GM18868 (cell line): ENCODE measurements around the gene RUSC1.
A peak's percentile ranks its signal among the peaks of the same experiment; 100 is the strongest.
"Not testable (repeated sequence)": the region's sequence is repeated elsewhere in the genome, so short reads cannot be mapped to it uniquely, and the experiment has no call there.

Experiments
- ATAC-seq: cut with Tn5 transposase; IDR thresholded peaks from one replicate; pipeline ENCODE4 v1.9.1; 2021; ENCODE audit warnings: mild to moderate bottlenecking, moderate library complexity; ENCODE audit not compliant: unreplicated experiment

The RUSC1 gene

DNA sequence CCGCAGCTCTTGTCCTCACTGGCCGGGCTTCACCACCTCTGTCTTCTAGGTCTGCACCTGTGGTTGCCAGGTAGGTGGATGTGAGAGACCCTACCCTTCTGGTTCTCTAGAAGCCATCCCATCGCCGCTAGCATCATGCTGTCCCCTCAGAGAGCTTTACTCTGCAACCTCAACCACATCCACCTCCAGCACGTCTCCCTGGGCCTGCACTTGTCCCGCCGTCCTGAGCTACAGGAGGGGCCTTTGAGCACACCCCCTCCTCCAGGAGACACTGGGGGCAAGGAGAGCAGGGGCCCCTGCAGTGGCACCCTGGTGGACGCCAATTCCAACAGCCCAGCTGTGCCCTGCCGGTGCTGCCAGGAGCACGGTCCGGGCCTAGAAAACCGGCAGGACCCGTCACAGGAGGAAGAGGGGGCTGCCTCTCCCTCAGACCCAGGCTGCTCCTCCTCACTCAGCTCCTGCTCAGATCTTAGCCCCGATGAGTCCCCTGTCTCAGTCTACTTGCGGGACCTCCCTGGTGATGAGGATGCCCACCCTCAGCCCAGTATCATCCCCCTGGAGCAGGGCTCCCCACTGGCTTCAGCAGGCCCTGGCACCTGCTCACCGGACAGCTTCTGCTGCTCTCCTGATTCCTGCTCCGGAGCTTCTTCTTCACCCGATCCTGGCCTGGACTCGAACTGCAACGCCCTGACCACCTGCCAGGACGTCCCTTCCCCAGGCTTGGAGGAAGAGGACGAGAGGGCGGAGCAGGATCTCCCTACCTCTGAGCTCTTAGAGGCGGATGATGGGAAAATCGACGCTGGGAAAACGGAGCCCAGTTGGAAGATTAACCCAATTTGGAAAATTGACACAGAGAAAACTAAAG is 1.2 kb downstream of the RUSC1 start:
- ATAC-seq = no peak

- ATAC-seq = no peak
Observed at GRCh38 chr1:155322571-155322952, 1.9 kb downstream of the RUSC1 start.

DNA sequence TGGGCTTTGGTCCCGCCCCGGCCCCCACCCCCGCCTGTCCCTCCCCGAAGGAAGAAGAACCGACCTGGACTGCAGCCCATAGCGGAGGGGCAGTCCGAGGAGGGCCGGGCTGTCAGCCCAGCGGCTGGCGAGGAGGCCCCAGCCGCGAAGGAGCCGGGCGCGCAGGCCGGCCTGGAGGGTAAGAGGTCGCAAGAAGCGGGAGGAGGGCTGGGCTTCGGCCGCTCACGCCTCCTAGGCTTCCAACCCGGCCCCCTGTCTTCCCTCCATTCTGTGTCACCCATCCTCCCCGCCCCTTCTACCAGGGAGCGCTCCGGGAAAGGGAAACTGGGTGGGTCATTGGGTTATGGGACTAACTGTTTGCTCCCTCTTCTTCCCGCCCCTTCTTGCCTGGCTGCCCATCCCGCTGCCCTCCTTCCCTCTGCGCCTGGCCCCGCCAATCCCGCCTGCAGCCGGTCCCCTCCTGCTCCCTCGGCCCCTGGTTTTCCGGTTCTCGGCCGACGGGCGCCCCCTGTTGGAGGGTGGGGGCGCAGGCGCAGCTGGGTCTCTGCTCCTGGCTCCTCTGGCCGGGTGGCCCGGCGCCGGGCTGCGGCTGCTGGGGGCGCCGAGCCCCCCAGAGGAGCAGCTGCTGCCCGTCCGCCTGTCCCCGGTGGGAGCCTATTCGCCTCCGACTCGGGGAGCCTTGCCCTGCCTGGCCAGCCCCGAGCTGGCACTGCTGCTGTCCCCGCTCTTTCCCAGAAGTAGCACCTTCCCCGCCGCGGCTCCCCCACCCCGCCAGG is 2.4 kb downstream of the RUSC1 start:
- ATAC-seq = peak; percentile 33

DNA sequence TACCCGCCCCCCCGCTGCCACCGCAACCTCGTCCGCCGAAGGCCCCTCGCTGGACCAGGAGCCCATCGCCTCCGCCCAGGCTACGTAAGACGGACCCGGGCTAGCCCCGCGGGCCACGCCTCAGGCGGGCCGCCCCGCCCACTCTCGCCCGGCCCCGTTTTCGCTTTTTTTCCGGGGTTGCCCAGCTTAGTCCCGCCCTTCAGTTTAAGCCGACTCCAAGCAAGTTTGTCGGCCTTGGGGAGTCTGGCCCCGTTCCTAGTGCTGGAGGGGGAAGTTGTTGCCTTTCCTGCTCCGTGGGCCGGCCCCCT is 3.0 kb downstream of the RUSC1 start:
- ATAC-seq = peak; percentile 51

DNA sequence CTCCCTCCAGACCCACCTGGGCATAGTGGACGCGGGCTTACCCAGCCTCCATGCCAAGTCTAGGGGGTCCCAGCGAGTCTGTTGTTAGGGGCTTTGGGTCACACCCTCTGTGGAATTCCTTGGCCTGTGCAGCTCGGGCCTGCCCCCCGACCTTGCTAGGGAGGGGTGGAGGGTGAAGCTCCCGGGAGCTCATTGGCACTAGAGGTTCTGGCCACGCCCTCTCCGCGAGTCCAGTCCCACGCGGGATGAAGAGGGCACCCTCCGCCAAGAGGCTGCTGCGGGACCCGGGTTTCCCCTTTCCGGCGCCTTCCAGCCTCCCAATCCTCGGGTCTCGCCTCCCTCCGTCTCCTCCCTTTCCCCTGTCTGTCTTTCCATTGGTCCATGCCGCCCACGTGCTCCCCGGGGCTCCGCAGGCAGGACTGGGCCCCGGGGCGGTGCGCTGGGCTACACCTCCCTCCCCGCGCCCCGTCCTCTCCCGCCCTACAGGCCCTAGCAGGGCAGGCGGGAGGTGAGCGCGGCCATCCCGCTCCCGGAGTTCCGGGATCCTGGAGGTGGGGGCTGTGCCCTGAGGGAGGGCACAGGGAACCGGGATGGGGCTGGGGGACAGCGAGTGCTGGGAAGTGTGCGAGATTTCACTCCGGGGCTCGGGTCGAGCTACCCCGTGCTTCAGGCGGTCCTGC is 3.5 kb downstream of the RUSC1 start:
- peak; percentile 73 for ATAC-seq

DNA sequence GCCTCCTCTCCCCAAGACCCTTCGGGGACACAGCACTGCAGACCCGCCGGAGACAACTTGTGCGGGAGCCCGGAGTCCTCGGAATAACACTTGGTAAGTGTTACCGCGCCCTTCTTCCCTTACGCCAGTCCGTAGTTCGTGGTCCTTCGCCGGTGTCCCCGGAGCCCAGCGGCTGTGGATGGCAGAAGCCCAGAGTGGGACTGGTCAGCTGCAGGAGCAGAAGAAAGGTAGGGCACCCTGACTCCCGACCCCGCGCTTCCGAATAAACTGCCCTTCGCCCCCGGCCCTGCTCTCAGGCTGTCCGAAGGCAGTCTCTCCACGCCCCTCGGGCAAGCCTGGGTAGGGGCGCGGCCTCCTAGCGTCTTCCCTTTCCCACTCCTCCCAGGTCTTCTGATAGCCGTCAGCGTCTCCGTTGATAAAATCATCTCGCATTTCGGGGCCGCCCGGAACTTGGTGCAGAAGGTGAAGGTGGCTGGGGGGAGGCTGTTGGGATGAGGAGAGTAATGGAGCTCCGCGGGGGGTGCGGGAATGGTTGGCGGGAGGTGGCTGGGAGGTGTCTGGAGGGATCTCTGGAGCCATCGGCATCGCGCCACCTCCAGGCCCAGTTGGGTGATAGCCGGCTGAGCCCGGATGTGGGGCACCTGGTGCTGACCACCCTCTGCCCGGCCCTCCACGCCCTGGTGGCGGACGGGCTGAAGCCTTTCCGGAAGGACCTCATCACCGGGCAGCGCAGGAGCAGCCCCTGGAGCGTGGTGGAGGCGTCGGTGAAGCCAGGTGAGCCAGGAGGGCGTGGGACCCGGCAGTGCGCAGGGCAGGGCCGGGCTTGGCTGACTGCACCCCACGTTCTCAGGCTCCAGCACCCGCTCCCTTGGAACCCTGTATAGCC is 4.3 kb downstream of the RUSC1 start:
- ATAC-seq = no peak

- ATAC-seq = no peak
Observed at GRCh38 chr1:155325603-155325893, 4.9 kb downstream of the RUSC1 start.

- ATAC-seq = no peak
Observed at GRCh38 chr1:155326020-155326526, 5.4 kb downstream of the RUSC1 start.

DNA sequence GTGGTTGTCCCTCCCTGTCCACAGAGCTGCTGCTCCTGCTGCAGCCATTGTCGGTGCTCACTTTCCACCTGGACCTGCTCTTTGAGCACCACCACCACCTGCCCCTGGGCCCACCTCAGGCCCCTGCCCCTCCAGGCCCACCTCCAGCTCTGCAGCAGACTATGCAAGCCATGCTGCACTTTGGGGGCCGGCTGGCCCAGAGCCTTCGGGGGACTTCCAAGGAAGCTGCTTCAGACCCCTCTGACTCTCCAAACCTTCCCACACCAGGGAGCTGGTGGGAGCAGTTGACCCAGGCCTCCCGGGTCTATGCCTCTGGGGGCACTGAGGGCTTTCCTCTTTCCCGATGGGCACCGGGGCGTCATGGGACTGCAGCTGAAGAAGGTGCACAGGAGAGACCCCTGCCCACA is 5.9 kb downstream of the RUSC1 start:
- ATAC-seq = no peak

GRCh38 chr1:155327981-155328380 is 7.3 kb downstream of the RUSC1 start:
- ATAC-seq = no peak

- ATAC-seq = not testable (repeated sequence)
Observed at GRCh38 chr1:155328856-155329255, 8.2 kb downstream of the RUSC1 start.

- ATAC-seq = no peak
Observed at GRCh38 chr1:155329980-155330598, 9.4 kb downstream of the RUSC1 start.

- ATAC-seq = no peak
Observed at GRCh38 chr1:155334962-155335361, 14.3 kb downstream of the RUSC1 start.

DNA sequence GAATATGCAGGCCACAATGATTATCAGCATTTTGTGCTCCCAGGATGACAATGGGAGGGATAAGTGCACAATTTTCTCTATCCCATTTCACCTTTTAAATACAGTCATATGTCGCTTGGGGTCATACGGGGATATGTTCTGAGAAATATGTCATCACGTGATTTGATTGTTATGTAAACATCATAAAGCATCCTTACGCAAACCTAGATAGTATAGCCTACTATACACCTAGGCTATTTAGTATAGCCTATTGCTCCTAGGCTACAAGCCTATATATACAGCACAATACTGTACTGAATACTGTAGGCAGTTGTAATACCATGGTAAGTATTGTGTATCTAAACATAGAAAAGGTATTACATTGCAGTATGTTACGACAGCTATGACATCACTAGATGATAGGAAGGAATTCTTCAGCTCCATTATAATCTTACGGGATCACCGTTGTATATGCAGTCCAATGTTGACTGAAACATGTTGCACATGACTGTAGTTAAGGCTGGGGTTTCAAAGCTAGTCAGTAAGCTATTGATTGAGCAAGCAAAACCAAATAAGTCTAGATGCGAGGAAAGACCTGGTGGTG is 18.9 kb downstream of the RUSC1 start:
- ATAC-seq = no peak

DNA sequence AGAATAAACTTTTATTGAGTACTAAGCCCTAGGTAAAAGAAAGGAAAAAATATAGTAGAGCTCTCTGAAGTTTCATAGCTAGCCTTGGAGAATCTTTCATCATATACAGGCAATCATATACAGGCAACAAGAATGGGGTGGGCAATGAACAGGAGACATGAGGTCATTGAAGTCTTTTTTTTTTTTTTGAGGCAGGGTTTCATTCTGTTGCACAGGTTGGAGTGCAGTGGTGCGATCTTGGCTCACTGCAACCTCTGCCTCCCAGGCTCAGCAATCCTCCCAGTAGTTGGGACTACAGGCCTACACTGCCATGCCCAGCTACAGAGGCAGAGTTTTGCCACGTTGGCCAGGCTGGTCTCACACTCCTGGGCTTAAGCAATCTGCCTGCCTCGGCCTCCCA is 22.1 kb downstream of the RUSC1 start:
- ATAC-seq = no peak

GRCh38 chr1:155352631-155353030 is 31.9 kb downstream of the RUSC1 start:
- ATAC-seq = no peak

- no peak for ATAC-seq
Observed at GRCh38 chr1:155360051-155360450, 39.4 kb downstream of the RUSC1 start.

GRCh38 chr1:155379180-155379579 is 58.5 kb downstream of the RUSC1 start:
- ATAC-seq = no peak

- ATAC-seq = no peak
Observed at GRCh38 chr1:155379631-155380090, 59.0 kb downstream of the RUSC1 start.
